SIG-M5 (cell line): ENCODE data around the gene ZNF714.
"Not testable (repeated sequence)": the region's sequence is repeated elsewhere in the genome, so short reads cannot be mapped to it uniquely, and the experiment has no call there.

Experiments used
- DNase-seq: peaks from one replicate; lab custom pipeline; 2025; lab: John Stamatoyannopoulos, UW

ZNF714 gene

DNA sequence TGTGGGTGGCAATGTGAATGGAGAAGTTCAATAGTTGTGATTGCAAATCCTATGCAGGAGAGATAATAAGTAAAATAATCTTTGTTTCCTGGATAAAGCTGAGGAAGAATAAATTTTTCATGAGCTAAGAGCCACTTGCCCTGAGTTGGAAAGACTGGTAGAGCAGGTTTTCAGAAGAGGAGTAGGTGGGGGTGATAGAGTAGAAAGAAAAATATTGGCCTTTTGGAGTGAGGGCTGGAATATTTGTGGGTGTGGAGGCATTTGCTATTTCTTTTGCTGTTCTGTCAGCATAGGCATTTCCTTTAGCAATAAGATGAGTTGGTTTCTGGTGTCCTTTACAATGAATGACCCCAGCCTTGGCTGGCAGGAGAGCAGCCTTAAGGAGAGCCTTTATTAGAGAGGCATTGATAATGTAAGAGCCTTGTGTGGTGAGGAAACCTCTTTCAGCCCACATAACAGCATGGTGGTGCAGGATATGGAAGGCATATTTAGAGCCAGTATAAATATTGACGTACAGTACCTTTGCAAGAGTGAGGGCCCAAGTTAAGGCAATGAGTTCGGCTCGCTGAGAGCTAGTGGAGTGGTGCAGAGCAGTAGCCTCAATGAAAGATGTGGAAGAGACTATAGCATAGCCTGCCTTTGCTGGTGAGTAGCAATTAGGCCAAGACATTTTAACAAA, 48.2 kb downstream of the ZNF714 start:
- DNase-seq = no peak

DNA sequence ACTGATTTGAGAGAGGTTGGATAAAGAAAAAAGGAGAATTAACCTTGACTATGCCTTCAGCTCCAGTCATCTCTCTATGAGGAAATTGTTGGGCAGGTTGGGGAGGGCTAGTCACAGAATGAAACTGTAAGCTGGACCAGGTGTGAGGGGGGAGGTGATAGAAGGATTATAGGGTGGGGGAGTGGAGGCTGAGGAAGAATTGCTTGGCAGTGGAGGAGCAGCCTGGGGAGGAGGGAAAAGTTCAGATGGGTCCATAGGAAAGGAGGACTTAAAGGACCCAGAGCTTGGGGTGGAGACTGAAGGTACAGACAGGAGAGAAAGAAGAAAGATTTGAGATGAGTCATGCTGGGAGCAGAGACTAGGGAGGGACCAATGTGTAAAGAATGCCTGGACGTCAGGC, 51.6 kb downstream of the ZNF714 start:
- DNase-seq = no peak

DNA sequence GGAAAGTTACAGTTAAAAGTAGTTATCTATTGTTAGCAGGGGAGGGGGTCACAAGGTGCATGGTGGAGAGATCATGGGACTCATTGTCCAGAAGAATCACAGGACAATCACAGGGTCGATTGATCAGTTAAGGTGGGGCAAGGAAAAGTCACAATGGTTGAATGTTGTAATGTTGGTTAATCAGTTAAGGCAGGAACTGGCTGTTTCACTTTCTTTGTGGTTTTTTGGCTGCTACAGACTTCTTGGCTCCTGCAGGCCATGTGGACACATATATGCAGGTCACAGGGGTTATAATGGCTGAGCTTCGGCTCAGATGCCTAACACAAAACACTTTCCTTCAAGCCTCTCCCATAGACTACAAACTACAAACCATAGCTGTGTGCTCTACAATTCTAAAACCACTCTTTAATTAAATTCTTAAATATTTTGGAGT, 52.9 kb downstream of the ZNF714 start:
- no peak for DNase-seq

DNA sequence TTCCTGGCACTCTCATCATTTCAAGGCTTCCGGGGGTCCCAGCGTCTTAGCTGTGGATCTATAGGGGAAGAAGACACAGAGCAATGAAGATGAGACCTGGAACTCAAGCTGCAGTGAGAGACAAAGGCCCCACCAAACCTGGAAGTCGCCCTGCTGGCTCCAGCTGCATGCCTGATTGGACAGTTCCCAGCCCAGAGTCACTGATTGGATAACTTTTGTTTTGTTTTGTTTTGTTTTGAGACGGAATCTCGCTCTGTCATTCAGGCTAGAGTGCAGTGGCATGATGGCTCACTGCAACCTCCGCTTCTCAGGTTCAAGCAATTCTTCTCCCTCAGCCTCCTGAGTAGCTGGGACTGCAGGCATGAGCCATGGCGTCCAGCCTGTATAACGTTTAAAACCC, 53.4 kb downstream of the ZNF714 start:
- no peak for DNase-seq

DNA sequence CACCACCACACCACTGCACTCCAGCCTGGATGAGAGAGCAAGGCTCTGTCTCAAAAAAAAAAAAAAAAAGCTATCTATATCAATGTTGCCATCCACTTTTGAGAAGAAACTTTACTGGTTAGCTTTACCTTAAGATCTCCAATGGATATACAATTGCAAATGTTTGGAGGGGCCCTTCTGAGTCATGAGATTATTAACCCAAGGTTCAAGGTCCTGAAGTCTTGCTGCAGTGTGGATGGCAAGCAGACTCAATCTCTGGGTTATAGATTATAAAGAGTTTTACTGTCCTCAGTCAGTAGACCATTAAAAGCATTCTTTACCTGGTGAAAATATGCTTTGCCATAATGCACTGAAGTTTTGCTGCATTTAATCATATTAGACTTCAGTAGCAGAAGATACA, 56.1 kb downstream of the ZNF714 start:
- no peak for DNase-seq

DNA sequence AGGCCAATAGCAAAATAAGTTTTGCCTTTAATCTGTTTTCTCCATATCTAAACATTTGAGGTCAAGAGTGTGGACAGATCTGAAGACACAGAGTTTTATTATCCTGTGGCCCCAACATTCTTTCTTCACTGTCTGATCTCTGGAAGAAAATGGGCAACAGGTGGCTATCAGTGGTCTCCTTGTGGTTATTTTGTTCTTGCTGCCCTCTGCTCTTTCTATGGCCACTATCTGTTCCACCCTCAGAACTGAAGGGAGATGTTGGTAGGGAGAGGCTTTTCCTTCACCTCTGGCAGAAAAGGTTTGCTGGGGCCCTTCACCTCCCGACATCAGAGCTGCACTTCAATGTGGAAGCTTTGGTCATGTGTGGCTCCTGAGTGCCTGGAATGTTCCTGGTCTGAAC, 59.0 kb downstream of the ZNF714 start:
- not testable (repeated sequence) for DNase-seq

DNA sequence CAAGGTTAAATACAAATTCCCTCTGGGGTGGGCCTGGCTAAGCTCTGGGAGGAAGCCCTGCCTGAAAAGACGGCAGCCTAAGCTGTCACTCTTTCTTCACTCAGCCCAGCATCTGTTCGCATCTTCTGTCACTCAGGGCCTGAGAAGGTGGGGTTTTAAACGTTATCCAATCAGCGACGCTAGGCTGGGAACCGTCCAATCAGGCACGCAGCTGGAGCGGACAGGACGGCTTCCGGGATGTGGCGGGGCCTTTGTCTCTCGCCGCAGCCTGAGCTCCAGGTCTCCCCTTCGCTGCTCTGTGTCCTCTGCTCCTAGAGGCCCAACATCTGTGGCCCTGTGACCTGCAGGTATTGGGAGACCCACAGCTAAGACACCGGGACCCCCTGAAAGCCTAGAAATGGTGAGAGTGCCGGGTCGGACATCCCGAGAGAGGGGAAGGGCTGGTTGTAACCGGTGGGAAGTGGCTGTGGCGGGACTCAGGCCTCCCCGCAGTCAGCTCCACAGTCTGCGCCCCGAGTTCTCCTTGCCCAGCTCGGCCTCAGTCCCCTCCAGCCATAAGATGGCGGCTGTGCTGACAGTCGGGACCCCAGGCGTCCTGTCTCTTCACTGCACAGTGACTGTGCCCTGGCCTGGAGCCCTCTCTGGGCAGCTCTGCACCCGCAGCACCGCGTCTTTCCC, 59.9 kb downstream of the ZNF714 start, which contains the start of gene ZNF431:
TSS of gene ZNF431 (plus strand) at position 254 of the 678 bp plus-strand sequence. CDS start at position 398, 144 bp downstream.
- DNase-seq = peak; percentile 80

DNA sequence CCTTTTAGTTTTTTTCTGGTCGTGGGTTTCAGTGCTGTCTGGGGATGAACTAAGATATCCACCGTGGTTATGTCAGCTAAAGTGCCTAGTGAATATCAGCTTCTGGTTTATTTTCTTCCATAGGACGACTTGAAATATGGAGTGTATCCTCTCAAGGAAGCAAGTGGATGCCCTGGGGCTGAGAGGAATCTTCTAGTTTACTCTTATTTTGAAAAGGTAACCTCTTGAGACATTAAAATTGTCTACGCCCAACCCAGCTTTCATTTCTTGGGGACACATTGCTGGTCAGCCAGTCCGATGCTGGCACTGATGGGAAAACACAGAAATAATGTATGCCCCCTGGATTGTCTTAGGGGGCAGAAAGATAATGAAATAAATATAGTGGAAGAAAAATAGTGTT, 61.4 kb downstream of the ZNF714 start:
- no peak for DNase-seq

DNA sequence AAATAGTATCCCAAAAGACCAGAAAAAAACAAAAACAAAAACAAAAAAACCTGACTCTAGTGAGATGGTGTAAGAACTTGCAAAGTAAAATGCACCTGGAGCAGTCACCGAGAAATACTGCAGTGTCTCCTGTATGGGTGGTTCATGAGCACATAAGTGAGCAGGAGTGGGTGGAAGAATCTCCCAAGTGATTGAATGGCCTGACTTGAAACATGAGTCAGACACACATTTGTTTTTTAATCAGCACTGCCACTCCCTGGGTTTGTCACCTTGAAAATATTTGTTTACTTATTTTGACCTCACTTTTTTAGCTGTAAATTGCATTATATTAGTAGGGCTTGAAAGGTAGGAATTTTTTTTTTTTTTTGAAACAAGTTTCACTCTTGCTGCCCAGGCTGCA, 61.9 kb downstream of the ZNF714 start:
- DNase-seq = no peak

DNA sequence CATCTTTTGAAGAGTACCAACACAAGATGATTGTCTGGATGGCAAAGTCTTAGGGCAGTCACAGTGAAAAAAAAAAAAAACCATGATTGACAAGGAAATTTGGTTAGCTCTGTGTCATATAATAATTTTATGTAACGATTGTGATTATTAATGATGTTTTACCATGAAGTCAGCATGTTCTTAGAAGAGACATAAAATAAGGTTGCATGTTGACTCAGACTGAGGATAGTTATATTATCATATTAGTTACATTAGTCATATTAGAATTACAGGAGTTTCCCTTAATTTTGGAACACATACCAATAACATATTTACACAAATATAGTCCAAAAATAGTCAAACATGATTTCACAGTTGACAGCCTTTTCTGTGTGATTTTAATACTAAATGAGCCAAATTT, 65.5 kb downstream of the ZNF714 start:
- no peak for DNase-seq

DNA sequence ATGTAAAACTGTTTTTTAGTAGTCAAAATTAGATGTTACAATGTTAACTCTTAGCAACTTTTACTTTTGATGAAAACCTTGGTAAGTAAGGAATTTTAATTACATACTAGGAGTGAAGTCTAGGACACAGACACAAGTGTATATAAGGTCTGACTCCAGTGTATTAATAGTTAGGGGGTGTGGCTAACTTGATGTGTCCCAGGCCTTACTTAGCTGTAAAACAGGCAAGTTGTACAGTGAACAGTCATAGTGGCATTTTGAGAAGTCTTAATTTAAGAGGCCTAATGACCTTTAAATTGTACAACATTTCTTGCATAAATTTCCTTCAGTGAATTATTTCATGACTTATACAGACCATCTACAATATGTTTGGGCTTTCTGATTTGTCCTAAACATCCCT, 66.7 kb downstream of the ZNF714 start:
- no peak for DNase-seq

DNA sequence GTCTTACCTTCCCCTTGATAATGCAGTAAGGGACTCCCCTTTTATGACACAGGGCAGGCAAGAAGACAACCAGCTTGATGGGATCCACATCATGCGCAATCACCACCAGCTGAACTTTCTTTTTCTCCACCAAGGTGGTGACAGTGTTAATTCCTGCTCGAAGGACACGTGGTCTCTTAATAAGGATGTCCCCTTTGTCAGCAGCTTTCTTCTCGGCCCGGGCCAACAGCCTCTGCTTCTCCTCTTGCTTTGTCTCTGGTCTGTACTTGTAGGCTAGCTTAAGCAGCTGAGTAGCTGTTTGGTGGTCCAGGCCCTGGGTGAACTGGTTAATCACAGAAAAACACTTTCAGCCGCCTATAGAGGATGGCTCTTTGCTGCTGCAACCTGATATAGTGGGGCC, 67.9 kb downstream of the ZNF714 start:
- DNase-seq = no peak

DNA sequence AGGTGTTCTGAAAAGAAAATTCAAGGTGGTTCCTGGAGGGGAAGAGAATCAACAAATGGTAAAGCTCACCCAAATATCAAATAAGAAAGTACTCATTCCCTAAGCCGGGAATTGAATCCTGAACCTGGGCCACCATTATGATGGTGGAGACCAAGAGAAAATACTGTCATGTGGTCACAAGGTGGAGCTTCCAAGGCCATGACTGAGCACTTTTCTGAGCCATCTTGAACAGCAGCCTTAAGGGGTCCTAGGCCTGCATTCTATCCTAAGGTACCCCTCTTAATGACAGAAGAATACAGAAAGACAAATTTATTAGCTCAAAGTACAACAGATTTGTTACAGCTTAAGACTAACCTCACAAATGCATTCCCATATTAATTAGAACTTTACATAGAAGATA, 69.5 kb downstream of the ZNF714 start:
- DNase-seq = no peak

DNA sequence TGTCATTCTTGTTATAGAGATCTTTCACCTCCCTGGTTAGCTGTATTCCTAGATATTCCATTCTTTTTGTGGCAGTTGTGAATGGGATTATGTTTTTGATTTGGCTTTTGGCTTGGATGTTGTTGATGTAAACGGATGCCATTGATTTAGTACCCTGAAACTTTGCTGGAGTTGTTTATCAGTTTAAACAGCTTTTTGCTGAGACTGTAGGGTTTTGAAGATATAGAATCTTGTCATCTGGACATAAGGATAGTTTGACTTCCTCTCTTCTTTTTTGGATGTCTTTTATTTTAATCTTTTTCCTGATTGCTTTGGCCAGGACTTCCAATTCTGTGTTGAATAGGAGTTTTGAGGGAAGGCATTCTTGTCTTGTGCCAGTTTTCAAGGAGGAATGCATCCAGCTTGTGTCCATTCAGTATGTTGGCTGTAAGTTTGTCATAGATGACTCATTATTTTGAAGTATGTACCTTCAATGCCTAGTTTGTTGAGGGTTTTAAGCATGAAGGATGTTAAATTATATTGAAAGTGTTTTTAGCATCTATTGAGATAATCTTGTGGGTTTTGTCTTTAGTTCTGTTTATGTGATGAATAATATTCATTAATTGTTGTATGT, 76.6 kb downstream of the ZNF714 start:
- no peak for DNase-seq

DNA sequence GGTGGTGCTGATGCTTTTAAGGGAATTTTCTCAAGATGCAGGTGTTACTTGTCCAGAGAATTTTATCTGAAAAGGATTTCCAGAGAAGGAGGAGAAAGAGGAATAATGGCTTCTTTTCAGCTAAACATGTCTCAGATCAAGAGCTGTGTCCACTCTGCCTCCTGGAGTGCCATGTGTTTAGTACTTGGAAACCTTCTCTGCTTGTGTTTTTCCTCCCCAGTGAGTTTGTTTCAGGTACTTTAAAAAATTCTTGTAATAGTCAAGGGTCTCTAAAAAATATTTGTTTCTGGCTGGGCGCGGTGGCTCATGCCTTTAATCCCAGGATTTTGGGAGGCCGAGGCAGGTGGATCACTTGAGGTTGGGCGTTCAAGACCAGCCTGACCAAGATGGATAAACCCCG, 82.5 kb downstream of the ZNF714 start:
- DNase-seq = no peak

DNA sequence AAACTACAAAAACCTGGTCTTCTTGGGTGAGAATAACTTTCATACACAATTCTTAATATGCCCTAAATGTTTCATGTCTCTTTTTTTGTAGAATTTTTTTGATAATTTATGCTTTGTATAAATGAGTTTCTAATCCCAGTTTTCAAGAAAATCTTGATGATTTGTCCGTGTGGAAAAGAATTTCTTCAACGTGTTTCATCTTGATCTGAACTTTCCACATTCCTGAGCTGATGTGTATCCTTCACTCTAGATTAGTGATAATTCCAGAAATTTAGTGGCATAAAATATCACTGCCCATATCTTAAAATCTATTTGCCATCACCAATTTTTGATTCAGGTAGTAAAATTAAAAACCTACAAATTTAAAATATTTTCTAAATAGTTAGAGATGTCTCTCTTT, 84.4 kb downstream of the ZNF714 start:
- no peak for DNase-seq
